GM23338 (cell line): ENCODE measurements around the gene MPZL1. TPM values are rescaled to one million over a fixed set of nuclear protein-coding genes. Genes with fewer than 3 reads are reported as not detected.

Experiments
- ATAC-seq: fragments of 200-7000 bp; cut with Tn5 transposase; 3 replicates; pipeline ENCODE4 v1.9.1; 2020
- DNase-seq: peaks from one replicate; pipeline ENCODE4 v3.0.0-alpha.2; 2015; ENCODE audit warnings: low spot score
- H2AFZ ChIP-seq: fragments of 200-600 bp; sonication (generic); 2 replicates; pipeline ENCODE4 v1.8.0; 2016; ENCODE audit warnings: antibody characterized with exemption, mild to moderate bottlenecking, moderate library complexity
- H3F3A ChIP-seq: fragments of 200-600 bp; sonication (generic); replicated peaks from 2 replicates; pipeline ENCODE4 v1.8.0; 2017; ENCODE audit warnings: antibody characterized with exemption, mixed run types, low read depth
- H3K27ac ChIP-seq: fragments of 200-600 bp; sonication (generic); 2 replicates; pipeline ENCODE4 v1.6.1; 2016; ENCODE audit warnings: low read depth
- H3K27me3 ChIP-seq: fragments of 200-600 bp; sonication (generic); 2 replicates; pipeline ENCODE4 v1.8.0; 2016; ENCODE audit warnings: mild to moderate bottlenecking, mixed run types, moderate library complexity; ENCODE audit not compliant: insufficient read depth
- H3K36me3 ChIP-seq: fragments of 200-600 bp; sonication (generic); 2 replicates; pipeline ENCODE4 v1.8.0; 2016; ENCODE audit warnings: mild to moderate bottlenecking; ENCODE audit not compliant: insufficient read depth
- H3K4me1 ChIP-seq: fragments of 200-600 bp; sonication (generic); 2 replicates; pipeline ENCODE4 v1.8.0; 2016; ENCODE audit warnings: mild to moderate bottlenecking, moderate library complexity; ENCODE audit not compliant: insufficient read depth
- H3K4me2 ChIP-seq: fragments of 200-600 bp; sonication (generic); 2 replicates; pipeline ENCODE4 v1.7.1; 2017; ENCODE audit warnings: mixed run types
- H3K4me3 ChIP-seq: fragments of 200-600 bp; sonication (generic); 2 replicates; pipeline ENCODE4 v1.6.1; 2016; ENCODE audit warnings: mixed run types
- H3K79me2 ChIP-seq: fragments of 200-600 bp; sonication (generic); replicated peaks from 2 replicates; pipeline ENCODE4 v1.8.0; 2017; ENCODE audit warnings: mild to moderate bottlenecking; ENCODE audit not compliant: insufficient read depth
- H3K9me2 ChIP-seq: fragments of 200-600 bp; sonication (generic); 2 replicates; pipeline ENCODE4 v1.8.0; 2017; ENCODE audit not compliant: insufficient read depth
- H4K20me1 ChIP-seq: fragments of 200-600 bp; sonication (generic); replicated peaks from 2 replicates; pipeline ENCODE4 v1.8.0; 2017; ENCODE audit warnings: mild to moderate bottlenecking; ENCODE audit not compliant: insufficient read depth
- H3K27ac Mint-ChIP-seq: 2 replicates; pipeline ENCODE4 v1.8.0; 2020; ENCODE audit warnings: inconsistent platforms, mild to moderate bottlenecking, moderate library complexity, mixed read lengths
- H3K27me3 Mint-ChIP-seq: 3 replicates; pipeline ENCODE4 v1.8.0; 2022; ENCODE audit warnings: low read depth, mild to moderate bottlenecking, moderate library complexity, mixed read lengths, inconsistent platforms; ENCODE audit not compliant: insufficient read depth, poor library complexity
- H3K36me3 Mint-ChIP-seq: 3 replicates; pipeline ENCODE4 v1.8.0; 2021; ENCODE audit warnings: low read depth, mild to moderate bottlenecking, inconsistent platforms, moderate library complexity, mixed read lengths
- H3K4me1 Mint-ChIP-seq: 3 replicates; pipeline ENCODE4 v1.8.0; 2020; ENCODE audit warnings: mild to moderate bottlenecking, inconsistent platforms, mixed read lengths
- H3K4me3 Mint-ChIP-seq: 3 replicates; pipeline ENCODE4 v1.8.0; 2021; ENCODE audit warnings: moderate library complexity, mild to moderate bottlenecking, inconsistent platforms, mixed read lengths
- H3K9me3 Mint-ChIP-seq: 3 replicates; pipeline ENCODE4 v1.8.0; 2020; ENCODE audit warnings: moderate library complexity, mild to moderate bottlenecking, inconsistent platforms, mixed read lengths
- CREB1 ChIP-seq: fragments of 250-450 bp; sonication (Bioruptor Pico); IDR thresholded peaks from 2 replicates; pipeline ENCODE4 v1.5.0; 2020; ENCODE audit warnings: low read depth, mild to moderate bottlenecking, moderate library complexity
- CTCF ChIP-seq, 2 experiments: fragments of 200-600 bp in 1 of 2; sonication (generic) in 1 of 2; conservative IDR thresholded peaks; 2 replicates each; pipeline versions ENCODE4 v1.5.1 to v1.6.1; 2016 to 2017; ENCODE audit warnings: antibody characterized with exemption in 2 of 2, low read depth in 2 of 2, mild to moderate bottlenecking in 2 of 2, moderate library complexity in 1 of 2
- POLR2AphosphoS5 ChIP-seq: IDR thresholded peaks from 2 replicates; pipeline ENCODE4 v1.6.1; 2016; ENCODE audit warnings: antibody characterized with exemption, low read depth
- STAT1 ChIP-seq: IDR thresholded peaks from one replicate; pipeline ENCODE4 v1.6.1; 2016; ENCODE audit warnings: antibody characterized with exemption; ENCODE audit not compliant: unreplicated experiment
- ZNF331 ChIP-seq: fragments of 250-450 bp; sonication (Bioruptor Pico); IDR thresholded peaks from 2 replicates; pipeline ENCODE4 v1.5.0; 2020; ENCODE audit warnings: low read depth, mild to moderate bottlenecking, moderate library complexity
- ZNF462 ChIP-seq: fragments of 250-450 bp; sonication (Bioruptor Pico); IDR thresholded peaks from 2 replicates; pipeline ENCODE4 v1.5.0; 2020; ENCODE audit warnings: mild to moderate bottlenecking, moderate library complexity
- polyA plus RNA-seq: library from polyadenylated mRNA; unstranded; fragments of >200 nt; fragmentation: Nextera tagmentation; extraction: Ambion mirVana; gene quantifications from 2 replicates; pipeline ENCODE4 v1.2.1, GENCODE V29; 2016
- total RNA-seq: library from RNA; depleted of rRNA; stranded (reverse); fragments of >200 nt; shearing (Covaris generic); gene quantifications from 2 replicates; pipeline ENCODE4 v1.2.3, GENCODE V29; 2014

MPZL1 gene
- total and polyA plus RNA-seq, 2 experiments from 2014 or later: 35.1 to 85.1 TPM

DNA sequence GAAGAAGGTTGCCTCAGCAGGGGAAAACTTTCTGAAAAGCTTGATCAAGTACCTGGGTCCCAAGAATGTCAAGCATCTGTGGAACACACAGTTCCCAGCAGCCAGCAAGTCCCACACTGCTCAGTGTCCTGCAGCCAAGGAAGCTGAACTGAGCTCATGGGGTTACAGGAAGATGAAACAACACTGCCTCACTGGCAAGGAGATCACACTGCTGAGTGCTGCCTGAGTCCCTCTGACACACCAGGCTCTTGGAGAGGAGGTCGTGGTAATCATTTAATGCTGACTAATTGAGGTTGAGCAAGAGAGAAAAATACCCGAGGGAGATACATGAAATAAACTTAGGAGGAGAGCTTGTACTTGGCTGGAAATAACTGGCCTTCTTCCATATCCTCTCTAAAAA is 75.2 kb downstream of the MPZL1 start:
- Histone ChIP-seq H3K27me3 (no peaks in the 10 kb centered on the region), H3K4me2 (no peak overlapping the region), H3K27ac (peak overlapping the region; percentile 83), H3K4me1 (peaks cover 17% of the 10 kb centered on the region), H4K20me1 (no peaks in the 10 kb centered on the region), H3F3A (no peaks in the 10 kb centered on the region), H3K9me2 (no peaks in the 10 kb centered on the region), H3K79me2 (no peaks in the 10 kb centered on the region), H3K36me3 (no peaks in the 10 kb centered on the region), H3K4me3 (no peak overlapping the region), H2AFZ (no peak overlapping the region)
- Mint-ChIP-seq H3K4me1 (peaks cover 15% of the 10 kb centered on the region), H3K27me3 (peaks cover 3% of the 10 kb centered on the region), H3K27ac (peak overlapping the region; percentile 72), H3K9me3 (peaks cover 5% of the 10 kb centered on the region), H3K4me3 (no peak overlapping the region), H3K36me3 (peaks cover 12% of the 10 kb centered on the region)
- ATAC-seq (peak; percentile 93), DNase-seq (peak; percentile 84)
- TF ChIP-seq STAT1: no peak
- peak; percentile 78 for TF ChIP-seq ZNF462

- Histone ChIP-seq H3K4me2 (no peak overlapping the region), H3K4me3 (no peak overlapping the region), H3K79me2 (no peaks in the 10 kb centered on the region), H3K9me2 (no peaks in the 10 kb centered on the region), H2AFZ (no peak overlapping the region), H3K27me3 (no peaks in the 10 kb centered on the region), H3K36me3 (0 out of 2 replicates have a peak, but pooled peaks cover 3% of the 10 kb centered on the region), H3F3A (no peaks in the 10 kb centered on the region), H3K4me1 (peaks cover 17% of the 10 kb centered on the region), H4K20me1 (no peaks in the 10 kb centered on the region), H3K27ac (no peak overlapping the region)
- peaks cover 17% of the 10 kb centered on the region for H3K9me3 Mint-ChIP-seq
- no peak for DNase-seq
- no peak for ATAC-seq
- H3K27me3 Mint-ChIP-seq: peaks cover 8% of the 10 kb centered on the region
- no peak overlapping the region for H3K27ac Mint-ChIP-seq
- peaks cover 15% of the 10 kb centered on the region for H3K4me1 Mint-ChIP-seq
- H3K36me3 Mint-ChIP-seq: peaks cover 12% of the 10 kb centered on the region; the same call in 2 of the 3 replicates
- H3K4me3 Mint-ChIP-seq: no peak overlapping the region
- TF ChIP-seq CTCF (conservative IDR thresholded peaks at IDR 0.05; ENCODE audit: low read depth in 2 of 2) (no peak), ZNF331 (CRISPR knock-in tag) (no peak), POLR2AphosphoS5 (no peak), CREB1 (CRISPR knock-in tag) (no peak)
Observed at GRCh38 chr1:167798952-167799351, 77.2 kb downstream of the MPZL1 start.
